Body of pancreas (tissue), 4 donors: ENCODE measurements around the gene LRRC23.

Source experiments
- CTCF ChIP-seq, 7 experiments: fragments of 450-650 bp in 4 of 7; fragments of 200-600 bp in 3 of 7; sonication (generic) in 3 of 7; IDR thresholded peaks; one replicate each; pipeline ENCODE4 v1.5.1; 2016 to 2019; ENCODE audit warnings: antibody characterized with exemption in 7 of 7
- POLR2A ChIP-seq, 3 donors: fragments of 450-650 bp; IDR thresholded peaks; one replicate each; pipeline ENCODE4 v1.6.1; 2016; ENCODE audit warnings: antibody characterized with exemption in 3 of 3, mild to moderate bottlenecking in 2 of 3

GRCh38 chr12:6883252-6883651, 21.4 kb upstream of the LRRC23 start:
- TF ChIP-seq CTCF (IDR thresholded peaks at IDR 0.05) = no peak
- no peak for TF ChIP-seq POLR2A (IDR thresholded peaks at IDR 0.05)
